GM18520 (cell line): ENCODE measurements around the gene MACROD2.

Experiments used
- ATAC-seq: cut with Tn5 transposase; IDR thresholded peaks from one replicate; pipeline ENCODE4 v1.9.1; 2021; ENCODE audit not compliant: unreplicated experiment

Gene MACROD2

DNA sequence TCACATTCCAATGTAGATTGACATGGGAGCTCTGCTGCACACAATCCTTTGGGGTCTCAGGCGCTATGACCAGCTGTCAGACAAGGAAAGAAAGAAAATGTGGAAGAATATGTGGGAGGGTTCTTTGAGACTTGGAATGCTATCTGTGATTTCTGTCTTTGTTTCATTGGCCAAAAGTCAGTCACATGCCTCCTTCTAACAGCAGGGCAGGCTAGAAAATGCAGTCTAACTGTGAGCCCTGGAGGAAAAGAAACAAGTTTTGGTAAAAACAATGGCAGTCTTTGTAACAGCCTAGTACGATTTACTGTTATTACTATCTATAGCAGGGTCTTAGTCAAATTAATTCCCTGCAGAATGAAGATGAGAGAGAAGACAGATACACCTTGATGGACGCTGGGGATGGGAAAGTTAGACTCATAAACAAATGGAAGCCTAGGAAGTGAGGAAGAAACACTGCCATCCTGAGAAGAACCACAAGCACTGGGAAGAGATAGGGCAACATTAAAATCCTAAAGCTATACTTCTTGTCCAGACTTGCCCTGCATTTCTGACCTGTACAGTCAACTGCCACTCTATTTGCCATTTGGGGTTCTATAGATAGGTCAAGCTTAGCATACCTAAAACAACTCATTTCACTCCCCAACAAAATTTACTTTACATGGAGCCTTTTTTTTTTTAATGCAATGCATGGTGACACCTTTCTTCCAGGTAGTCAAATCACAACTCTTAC is 1744.9 kb downstream of the MACROD2 start:
- ATAC-seq, result no peak

DNA sequence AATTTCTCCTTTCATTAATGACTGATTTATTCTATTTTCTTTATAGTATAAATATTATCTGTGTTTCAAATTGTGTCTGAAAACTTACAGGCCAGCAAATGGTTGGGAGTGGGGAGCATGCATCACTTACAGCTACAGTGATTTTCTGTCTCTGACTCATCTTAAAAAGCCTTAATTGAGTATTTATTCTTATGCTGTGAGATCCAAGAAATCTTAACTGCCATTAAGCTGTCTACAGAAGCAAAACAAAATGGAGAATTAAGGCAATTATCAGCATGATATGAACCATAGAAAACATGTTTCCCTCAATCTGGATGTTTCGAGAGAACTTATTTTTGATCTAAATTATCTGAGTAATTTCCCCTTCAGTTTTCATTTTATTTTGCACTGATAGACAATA is 1746.8 kb downstream of the MACROD2 start:
- ATAC-seq, result no peak

DNA sequence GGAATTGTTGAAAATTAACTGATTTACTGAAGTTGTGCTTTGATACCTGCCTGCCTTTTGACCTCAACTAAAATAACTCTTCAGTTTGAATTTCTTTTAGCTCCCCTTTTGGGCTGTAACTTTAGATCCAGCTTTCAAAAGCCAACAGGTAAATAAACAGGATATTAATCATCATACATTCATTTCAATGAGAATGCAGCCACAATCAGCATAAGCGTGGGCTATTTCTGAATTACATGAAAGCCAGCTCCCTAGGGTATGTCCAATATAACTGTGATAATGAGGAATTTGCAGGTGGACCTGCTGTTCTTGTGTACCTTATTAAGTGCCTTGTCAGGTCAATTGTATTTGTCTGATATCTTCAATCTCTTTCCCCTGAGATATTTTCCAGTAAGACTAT is 1747.3 kb downstream of the MACROD2 start:
- ATAC-seq, result no peak

DNA sequence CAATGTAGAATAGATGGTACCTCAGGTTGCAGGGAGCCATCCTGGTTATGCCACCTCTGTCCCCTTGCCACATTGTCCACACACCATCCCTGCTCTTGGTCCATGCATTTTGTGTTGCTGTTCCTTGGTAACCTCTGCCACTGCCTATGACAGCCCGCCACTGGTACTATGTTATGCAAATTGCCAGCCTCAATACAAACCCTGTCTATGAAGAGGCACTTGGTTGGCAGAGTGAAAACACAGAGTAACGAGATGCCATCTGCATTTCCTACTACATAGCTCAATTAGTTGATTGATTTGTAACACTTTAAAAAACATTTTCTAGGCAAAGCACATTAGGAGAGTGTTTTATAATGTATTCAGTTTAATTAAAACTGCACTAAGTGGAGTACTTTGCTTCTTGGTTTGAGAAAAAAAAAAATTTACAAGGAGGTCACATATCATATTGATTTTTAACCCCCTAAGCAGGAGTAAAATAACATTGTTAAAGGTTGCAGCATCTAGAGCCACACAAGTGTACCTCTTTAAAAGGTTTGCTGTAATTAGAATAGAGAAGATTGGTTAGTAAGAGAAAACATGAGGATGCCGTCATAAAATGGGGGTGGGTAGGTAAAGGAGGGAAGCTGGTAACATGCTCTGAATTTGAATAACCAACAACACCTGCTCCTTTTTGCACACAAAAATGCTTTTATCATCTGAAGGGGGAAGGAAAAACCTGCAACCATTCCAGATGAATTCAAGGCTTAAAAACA is 1760.9 kb downstream of the MACROD2 start:
- no peak for ATAC-seq

DNA sequence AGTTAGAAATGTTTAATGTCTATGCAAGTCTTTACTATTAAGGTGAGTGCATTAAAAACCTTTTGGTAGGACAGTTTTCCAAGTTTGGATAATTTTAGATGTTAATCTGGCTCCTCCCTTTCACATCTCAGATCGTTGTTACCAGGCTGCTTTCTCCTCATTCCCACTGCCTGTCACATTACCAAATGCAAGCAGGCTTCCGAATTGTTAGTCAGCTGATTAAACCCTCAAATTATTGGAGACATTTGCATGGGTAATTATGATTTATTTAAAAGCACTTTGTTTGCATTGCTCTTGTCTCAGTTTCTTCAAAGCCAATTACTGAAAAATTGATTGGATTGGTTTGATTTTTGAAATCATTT is 1761.4 kb downstream of the MACROD2 start:
- ATAC-seq, result no peak

DNA sequence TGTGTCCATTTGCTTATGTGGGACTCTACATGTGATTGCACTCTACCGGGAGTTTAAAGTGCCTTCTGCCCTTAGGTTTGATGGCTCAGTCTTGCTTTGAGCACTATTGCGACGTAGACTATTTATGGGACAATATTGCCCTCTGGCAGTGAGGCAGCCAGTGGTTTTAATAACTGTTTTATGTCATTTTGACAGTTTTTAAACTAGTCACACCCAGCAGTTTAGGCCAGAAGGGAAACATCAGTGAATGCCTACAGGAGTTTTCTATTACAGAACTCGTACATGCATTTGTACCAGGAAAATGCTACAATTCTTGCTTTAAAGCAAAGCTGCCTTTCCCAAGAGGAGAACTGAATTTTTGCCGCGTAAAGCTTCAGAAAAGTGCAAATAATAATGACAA is 1764.3 kb downstream of the MACROD2 start:
- ATAC-seq, result no peak

DNA sequence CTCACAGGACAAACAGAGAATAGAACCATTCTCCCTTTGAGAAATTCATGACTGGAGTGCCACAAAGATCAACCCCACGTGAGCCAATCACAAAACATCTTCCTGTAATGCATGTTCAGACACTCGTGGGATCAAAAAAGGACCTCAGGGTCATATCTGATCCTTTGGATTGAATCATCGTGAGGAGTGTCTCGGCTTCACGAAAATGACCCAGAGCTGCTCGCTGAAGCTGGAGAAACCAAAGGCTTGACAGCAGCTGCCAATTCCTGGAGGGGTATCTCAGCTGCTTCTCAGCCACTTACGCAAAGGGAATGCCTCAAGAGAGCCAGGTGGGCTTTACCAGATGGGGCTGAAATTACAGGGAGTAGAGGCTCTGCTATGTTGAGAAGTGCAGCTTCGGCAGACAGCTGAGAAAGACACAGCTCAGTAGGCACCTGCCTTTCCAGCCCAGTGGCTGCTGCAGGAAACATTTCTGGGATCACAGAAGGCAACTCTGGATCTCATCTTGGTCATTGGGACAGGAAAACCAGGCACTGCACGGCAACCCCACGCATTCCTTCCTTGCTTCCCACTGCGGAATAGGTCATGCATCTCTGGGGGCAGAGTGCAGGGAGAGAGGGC is 1764.8 kb downstream of the MACROD2 start:
- ATAC-seq, result no peak

DNA sequence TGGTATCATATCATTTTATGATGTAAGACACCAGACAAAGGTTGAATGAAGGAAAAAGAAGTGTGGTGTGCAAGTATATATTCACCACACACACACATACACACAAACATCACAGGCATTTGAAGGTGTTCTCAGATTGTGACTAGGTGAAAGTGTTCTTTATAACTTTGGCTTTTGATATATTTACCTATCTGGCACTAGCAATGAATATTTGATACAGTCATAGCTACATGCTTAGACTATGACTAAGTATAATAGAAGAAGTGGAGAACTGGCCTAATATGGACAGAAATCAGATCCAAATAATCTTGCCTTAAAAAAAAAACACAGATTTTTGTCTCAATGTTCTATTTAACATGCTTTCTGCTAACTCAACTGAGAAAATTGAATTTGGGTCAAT is 1768.0 kb downstream of the MACROD2 start:
- ATAC-seq, result no peak

DNA sequence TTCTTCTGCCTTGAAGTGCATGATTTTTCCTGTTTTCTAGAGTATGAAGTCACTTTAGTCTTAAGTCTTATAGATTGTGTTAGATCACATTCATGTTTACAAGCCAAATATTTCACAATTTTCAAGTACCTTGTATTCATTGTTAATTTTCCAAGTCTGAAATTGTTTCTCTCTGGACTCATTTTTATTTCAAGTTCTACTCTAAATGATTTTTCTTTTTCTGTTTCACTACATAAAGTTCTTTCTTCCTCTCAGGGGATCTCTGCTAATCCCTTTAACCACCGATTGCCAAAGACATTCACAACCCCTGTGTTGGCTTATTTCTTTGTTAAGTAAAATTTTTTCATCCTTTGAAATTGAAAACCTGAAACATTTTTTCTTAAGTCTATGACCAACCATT is 1772.3 kb downstream of the MACROD2 start:
- ATAC-seq, result no peak

DNA sequence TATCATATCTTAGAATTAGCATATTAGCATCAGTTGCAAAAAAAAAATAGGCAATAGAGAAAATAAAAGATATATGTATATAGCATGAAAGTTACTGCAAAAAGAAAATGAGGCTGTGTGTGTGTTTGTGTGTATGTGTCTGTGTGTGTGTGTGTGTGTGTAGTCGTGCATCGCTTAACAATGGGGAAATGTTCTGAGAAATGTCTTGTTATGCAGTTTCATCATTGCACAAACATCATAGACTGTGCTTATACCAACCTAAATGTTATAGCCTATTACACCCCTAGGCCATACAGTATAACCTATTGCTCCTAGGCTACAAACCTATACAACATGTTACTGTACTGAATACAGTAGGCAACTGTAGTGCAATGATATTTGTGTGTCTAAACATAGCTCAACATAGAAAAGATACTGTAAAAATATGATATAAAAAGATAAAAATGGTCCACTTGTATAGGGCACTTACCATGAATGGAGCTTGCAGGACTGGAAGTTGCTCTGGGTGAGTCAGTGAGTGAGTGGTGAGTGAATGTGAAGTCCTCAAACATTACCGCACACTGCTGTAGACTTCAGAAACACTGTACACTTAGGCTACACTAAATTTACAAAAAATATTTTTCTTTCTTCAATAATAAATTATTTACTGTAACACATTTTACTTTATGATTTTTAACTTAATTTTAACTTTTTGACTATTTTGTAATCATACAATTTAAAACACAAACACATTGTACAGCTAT is 1772.9 kb downstream of the MACROD2 start:
- ATAC-seq, result no peak

DNA sequence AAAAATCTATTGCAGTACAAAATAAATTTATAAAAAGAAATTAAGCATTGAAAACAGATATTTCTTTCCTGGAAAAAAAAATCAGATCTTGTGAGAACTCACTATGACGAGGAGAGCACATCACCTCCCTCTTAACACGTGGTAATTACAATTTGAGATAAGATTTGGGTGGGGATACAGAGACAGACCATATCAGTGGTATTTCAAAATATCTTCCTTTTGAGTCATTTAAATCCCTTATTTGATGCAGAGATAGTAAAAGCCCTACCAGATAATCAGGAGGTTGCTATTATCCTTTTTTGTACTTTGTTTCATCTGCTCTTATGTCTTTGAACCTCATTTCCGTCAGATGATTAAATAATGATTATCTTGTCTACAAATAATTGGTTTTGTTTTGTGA is 1777.5 kb downstream of the MACROD2 start:
- no peak for ATAC-seq

DNA sequence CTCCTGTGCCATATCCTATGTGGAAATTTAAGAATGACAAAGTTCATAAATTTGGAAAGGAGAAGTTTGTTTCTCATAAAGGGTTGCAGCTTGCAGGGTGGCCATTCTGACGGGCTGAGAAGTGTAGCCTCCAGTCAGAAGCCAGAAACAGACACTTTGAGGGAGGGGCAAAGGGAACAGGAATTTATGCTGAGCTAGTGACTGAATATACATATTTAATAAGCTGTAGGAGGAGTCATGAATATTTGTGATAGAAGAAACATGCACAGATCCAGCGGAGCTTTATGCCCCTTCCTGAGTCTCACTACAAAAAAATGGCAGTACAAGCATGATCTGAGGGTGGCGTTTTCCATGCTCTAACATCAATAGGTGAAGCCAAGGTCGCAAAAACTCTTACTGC is 1779.6 kb downstream of the MACROD2 start:
- ATAC-seq, result no peak

DNA sequence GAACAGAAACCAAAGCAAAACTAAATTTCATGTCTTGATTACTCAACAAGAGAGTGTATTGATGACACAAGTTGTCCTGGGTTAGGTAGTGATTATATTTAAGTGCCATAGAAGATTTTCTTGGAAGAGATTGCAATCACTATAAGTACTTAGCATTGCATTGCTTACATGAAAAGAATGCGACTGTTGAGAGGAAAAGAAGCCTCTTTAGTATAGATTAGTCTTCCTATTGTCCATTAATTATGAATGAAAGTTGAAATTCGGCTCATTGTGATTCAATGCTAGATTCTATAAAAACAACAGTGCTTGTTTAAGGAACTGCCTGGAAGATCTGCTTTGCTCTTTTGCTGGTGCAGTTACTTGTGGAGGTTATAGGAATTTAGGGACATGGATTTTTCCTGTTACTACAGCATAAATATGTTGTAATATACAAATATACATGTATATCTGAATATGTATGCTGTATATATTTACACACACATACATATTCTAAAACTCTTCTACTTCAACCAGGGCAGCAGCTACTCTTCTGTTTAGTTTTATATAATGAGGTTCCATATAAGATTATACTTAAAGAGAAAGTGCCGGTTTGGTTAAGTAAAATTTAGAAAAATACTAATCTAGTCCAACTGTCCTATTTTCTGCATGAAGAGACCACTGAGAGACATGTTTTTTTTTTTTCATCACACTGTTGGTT is 1781.6 kb downstream of the MACROD2 start:
- no peak for ATAC-seq

DNA sequence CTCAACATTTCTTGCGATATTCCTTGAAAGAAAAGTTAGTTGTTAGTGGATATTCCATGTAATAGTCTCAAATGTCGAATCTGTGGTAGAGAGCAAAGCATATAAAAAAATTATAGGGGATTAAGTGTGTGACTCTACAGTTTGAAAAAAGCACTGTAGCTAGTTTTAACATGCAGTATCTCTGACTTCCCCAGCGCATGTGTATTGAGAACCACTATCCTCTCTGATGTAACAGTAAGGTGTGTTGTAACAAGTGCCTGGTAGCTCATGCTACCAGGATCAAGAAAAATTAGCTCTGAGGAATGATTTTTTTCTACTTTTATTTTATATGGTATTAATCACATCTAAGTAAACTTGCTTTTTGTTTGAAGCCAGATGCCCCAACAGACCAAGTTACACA is 1788.7 kb downstream of the MACROD2 start:
- ATAC-seq, result no peak

DNA sequence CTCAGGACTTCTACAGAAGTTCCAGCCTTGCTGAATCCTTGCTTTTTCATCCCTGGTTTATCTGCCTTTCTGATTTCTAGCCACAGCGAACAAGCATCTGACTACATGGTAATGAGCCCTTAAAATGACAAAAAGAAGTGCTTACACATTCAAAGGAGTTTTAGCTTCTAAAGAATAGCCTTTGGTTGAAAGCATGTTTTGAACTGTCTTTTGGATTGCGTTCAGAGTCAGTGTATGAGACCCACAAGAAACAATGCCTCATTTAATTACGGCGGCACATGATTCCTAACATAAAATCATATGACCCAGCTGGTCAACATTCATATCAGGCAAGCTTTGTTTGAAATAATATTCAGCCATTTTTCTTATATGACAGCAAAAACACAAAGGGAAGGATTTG is 1793.8 kb downstream of the MACROD2 start:
- ATAC-seq, result no peak

DNA sequence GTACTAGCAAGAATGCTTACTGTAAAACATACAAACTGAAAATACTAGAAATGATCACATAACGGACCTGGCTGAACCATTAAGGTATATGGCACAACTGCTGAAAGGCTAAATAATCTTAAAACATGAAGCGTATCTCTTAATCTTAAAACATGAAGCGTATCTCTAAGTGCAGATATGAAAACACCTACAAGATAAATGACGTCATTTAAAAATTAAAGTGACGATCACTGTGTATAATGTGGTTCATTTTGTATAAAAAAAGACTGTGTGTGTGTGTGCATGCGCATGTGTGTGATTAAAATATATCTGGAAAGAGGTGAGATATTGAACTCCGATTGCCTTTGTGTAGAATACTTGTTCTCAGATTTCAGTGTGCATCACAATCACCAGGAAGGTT is 1797.5 kb downstream of the MACROD2 start:
- ATAC-seq, result no peak

DNA sequence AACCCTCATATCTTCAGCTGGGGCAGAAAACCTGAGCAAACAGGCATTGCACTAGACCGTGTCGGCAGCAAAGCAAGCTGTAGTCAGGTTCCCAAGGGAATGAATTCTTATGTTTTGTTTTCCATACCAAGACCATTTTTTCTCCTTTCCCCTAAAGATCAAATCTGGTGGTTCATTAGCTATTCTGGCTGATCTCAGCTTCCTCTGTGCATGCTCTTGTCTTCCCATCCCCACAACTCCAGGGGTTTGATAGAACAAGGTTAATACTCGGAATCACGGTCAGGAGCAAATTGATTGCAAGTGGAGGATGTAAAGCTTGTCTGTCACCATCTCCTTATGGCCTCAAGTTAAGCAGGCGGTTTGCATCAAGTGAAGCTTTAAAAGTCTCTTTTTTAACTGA is 1799.1 kb downstream of the MACROD2 start:
- ATAC-seq, result no peak

DNA sequence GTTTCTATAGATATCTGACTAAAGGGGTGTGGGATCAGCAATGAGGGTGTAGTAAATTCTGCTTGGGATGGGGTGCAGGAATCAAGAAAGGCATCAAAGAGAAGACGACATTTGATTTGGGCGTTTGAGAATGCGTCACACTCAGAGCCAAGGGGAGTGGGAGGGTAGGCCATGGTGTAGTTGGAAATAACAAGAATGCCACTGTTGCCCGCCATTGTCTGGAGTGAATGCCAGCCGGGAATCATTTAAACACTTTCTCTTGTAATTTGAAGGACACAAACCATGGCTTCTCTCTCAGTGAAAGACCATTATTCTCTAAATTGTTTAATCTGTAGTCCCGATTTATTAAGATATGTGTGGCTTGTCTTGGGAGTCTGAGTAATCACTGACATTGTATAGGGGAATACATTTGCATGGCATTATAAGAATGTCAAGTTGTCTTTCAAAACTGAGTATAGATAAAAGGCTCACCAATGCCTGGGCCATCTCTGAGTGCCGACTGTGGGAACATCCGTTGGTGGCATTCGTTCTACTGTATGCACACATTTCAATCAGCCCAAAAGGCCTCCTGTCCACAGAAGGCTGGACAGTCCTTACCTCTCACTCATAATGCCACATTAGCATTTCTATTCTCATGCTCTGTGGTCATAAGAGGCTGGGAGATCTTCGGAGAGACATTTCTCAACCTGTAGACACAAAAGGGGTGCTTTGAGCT is 1800.1 kb downstream of the MACROD2 start:
- ATAC-seq, result no peak

DNA sequence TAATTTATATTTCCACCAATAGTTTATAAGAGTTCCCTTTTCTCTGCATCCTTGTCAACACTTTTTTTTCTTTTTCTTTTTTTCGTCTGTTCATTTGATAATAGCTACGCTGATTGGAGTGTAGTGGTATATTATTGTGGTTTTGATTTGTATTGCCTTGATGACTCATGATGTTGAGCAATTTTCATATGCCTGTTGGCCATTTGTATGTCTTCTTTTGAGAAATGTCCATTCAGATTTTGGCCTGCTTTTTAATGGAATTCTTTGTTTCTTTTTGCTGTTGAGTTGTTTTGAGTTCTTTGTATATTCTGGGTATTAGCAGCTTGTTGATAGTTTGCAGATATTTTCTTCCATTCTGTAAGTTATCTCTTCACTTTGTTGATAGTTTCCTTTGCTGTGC is 1804.6 kb downstream of the MACROD2 start:
- ATAC-seq, result no peak

DNA sequence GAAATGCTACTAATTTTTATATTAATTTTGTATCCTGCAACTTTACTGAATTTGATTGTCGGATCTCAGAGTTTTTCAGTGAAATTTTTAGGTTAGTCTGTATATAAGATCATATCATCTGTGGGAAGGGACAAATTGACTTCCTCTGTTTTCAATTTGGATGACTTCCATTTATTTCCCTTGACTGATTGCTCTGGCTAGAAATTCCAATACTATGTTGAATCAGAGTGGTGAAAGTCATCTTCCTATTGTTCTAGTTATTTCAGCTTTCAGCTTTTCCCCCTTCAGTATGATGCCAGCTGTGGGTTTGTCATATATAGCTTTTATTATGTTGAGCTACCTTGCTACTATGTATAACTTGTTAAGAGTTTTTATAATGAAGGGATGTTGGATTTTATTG is 1806.7 kb downstream of the MACROD2 start:
- ATAC-seq, result no peak
